ENCODE data around the gene CDRT4. TPM values are rescaled to one million over a fixed set of nuclear protein-coding genes. Genes with fewer than 3 reads are reported as not detected.

Gene CDRT4
- total RNA-seq, 1 donor from 2014 or later: 2.9 TPM

- DNase-seq (ENCODE audit: low read depth, low spot score): no peak
These were observed 69.8 kb downstream of the CDRT4 start for GRCh38 chr17:15397620-15398019.

- no peak for DNase-seq (ENCODE audit: low read depth, low spot score)
These were observed 72.3 kb downstream of the CDRT4 start for GRCh38 chr17:15395091-15395490.

DNA sequence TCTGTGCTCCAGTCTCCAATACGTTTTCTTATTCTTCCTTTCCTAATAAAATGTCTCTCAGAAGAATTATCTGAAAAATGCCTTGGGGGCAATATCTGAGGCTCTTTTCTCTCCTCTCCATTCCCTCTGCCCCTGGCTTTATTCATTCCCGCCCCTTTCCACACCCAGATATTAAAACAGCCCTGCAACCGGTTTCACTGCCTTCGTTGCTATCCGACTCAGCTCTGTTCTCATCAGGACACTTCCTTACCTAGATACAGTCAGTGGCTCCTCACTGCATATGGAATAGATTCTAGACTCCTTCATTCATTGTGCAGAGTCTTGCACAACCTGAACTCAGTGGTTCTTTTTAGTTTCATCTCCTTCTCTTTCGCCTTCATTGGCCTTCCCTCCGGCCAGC is 74.0 kb downstream of the CDRT4 start:
- DNase-seq (ENCODE audit: low read depth, low spot score): no peak

DNA sequence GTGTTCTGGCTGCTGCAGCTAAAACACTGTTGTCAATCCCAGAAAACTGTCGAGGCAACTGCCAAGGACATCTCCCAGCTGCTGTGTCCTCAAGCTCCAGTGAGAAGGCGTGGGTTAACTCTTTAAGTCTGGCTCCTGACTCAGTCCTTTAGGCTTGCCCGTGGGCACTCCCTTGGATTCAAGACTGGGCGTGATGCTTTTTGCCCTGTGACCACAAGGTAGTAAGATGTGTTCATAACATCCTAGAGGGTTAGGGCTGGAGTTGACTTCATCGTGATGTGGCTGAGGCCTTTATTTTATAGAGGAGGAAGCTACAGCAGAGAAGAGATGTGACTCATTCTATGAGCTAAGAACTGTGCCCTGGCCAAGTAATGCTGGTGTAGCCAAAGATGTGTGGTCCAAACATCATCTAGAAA is 75.1 kb downstream of the CDRT4 start:
- DNase-seq (ENCODE audit: low read depth, low spot score): no peak

GRCh38 chr17:15388356-15389041 is 78.9 kb downstream of the CDRT4 start:
- no peak for DNase-seq (ENCODE audit: low read depth, low spot score)

DNA sequence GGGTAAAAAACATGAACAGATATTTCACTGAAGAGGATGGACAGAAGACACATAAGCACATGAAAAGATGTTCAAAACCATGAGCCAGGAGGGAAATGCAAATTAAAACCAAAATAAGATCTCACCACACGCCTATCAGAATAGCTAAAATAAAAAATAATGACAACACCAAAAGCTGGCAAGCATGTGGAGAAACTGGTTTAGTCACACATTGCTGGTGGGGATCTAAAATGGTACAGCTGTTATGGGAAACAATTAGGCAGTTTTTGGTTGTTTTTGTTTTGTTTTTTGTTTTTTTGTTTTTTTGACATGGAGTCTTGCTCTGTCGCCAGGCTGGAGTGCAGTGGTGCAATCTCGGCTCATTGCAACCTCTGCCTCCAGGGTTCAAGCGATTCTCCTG is 81.3 kb downstream of the CDRT4 start:
- no peak for DNase-seq (ENCODE audit: low read depth, low spot score)

Other genes with a start within 250 kb of the CDRT4 start
- gene PMP22, start 202.3 kb downstream of the CDRT4 start, total RNA-seq: 28.0 and 58.8 TPM in 2 replicates
- not detected in 2 replicates for gene TEKT3, start 126.0 kb downstream of the CDRT4 start, total RNA-seq
- 17.7 and 20.7 TPM in 2 replicates for gene TVP23C, start 95.9 kb upstream of the CDRT4 start, total RNA-seq
- gene FBXW10B, start 152.1 kb upstream of the CDRT4 start, total RNA-seq: 0.21 and 0.59 TPM in 2 replicates
- gene TRIM16, start 216.7 kb upstream of the CDRT4 start, total RNA-seq: 46.4 and 60.5 TPM in 2 replicates
- gene ZNF286A, start 232.1 kb upstream of the CDRT4 start, total RNA-seq: 28.8 and 41.7 TPM in 2 replicates